Neural crest cell (in vitro differentiated cells): ENCODE measurements around the gene COMMD6. TPM values are rescaled to one million over a fixed set of nuclear protein-coding genes. Genes with fewer than 3 reads are reported as not detected.

Source experiments
- DNase-seq: peaks from one replicate; pipeline ENCODE4 v3.0.0; 2021; ENCODE audit warnings: low read depth, mixed read lengths, low spot score
- H3K27ac Mint-ChIP-seq: one replicate; pipeline ENCODE4 v1.8.0; 2021; ENCODE audit warnings: mild to moderate bottlenecking, mixed read lengths; ENCODE audit not compliant: unreplicated experiment
- H3K27me3 Mint-ChIP-seq: 2 replicates; pipeline ENCODE4 v1.8.0; 2021; ENCODE audit warnings: low read depth, mild to moderate bottlenecking, mixed read lengths
- H3K36me3 Mint-ChIP-seq: 2 replicates; pipeline ENCODE4 v1.8.0; 2021; ENCODE audit warnings: low read depth, mild to moderate bottlenecking, mixed read lengths
- H3K4me1 Mint-ChIP-seq: 2 replicates; pipeline ENCODE4 v1.8.0; 2021; ENCODE audit warnings: mixed read lengths
- H3K4me3 Mint-ChIP-seq: one replicate; pipeline ENCODE4 v1.8.0; 2021; ENCODE audit warnings: mild to moderate bottlenecking, mixed read lengths
- H3K9me3 Mint-ChIP-seq: 2 replicates; pipeline ENCODE4 v1.8.0; 2021; ENCODE audit warnings: mixed read lengths
- CTCF ChIP-seq: fragments of 200-600 bp; sonication (generic); conservative IDR thresholded peaks from 2 replicates; pipeline ENCODE4 v1.5.0; 2021; ENCODE audit warnings: antibody characterized with exemption, mild to moderate bottlenecking
- total RNA-seq: library from RNA; stranded (reverse); gene quantifications from 2 replicates; pipeline ENCODE4 v1.2.1, GENCODE V29; 2021

The COMMD6 gene
- total RNA-seq, 1 donor from 2014 or later = 128 TPM

GRCh38 chr13:75481176-75482069 is 56.2 kb downstream of the COMMD6 start:
- TF ChIP-seq CTCF = no peak
- Mint-ChIP-seq H3K27me3 (peaks cover 22% of the 10 kb centered on the region), H3K27ac (no peak overlapping the region), H3K4me3 (peak overlapping the region; percentile 87), H3K36me3 (no peaks in the 10 kb centered on the region), H3K9me3 (no peaks in the 10 kb centered on the region), H3K4me1 (peaks cover 25% of the 10 kb centered on the region)
- DNase-seq = peak; percentile 39

DNA sequence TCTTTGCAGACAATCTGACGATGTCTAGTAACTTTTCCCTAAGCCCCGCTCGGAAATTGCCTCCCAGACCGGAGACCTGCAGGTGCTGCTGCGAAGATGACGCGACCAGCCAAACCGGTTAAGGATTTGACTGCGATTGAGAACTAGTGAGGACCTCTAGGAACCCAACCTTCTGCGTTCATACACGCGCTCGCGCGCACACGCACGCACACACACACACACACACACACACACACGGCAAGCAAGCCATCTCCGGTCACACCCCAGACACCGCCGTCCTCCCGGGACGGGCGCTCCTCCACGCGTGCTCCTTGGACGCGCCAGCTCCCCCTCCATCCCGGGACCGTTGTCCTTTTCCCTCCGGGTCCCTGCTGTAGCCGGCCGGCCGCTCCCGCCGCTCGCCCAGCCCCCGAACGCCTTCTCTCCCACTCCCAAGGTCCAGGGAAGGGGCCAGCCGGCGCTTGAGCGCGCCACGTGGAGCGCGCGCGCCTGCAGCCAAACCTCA is 56.9 kb downstream of the COMMD6 start:
- no peak for TF ChIP-seq CTCF
- no peaks in the 10 kb centered on the region for H3K36me3 Mint-ChIP-seq
- H3K9me3 Mint-ChIP-seq = no peaks in the 10 kb centered on the region
- H3K4me3 Mint-ChIP-seq = peak overlapping the region; percentile 87
- DNase-seq = peak; percentile 39
- peak overlapping the region; percentile 3 for H3K27ac Mint-ChIP-seq
- peaks cover 20% of the 10 kb centered on the region for H3K4me1 Mint-ChIP-seq
- peaks cover 22% of the 10 kb centered on the region for H3K27me3 Mint-ChIP-seq

- Mint-ChIP-seq H3K4me1 (peaks cover 11% of the 10 kb centered on the region), H3K36me3 (no peaks in the 10 kb centered on the region), H3K4me3 (peak overlapping the region; percentile 87), H3K27me3 (peaks cover 22% of the 10 kb centered on the region), H3K9me3 (no peaks in the 10 kb centered on the region), H3K27ac (no peak overlapping the region)
- no peak for TF ChIP-seq CTCF
- no peak for DNase-seq
Observed at GRCh38 chr13:75479102-75479740, 58.4 kb downstream of the COMMD6 start.

GRCh38 chr13:75478659-75479058 is 59.0 kb downstream of the COMMD6 start:
- Mint-ChIP-seq H3K27ac (no peak overlapping the region), H3K4me3 (peak overlapping the region; percentile 50), H3K4me1 (peaks cover 11% of the 10 kb centered on the region), H3K9me3 (no peaks in the 10 kb centered on the region), H3K27me3 (peaks cover 22% of the 10 kb centered on the region), H3K36me3 (no peaks in the 10 kb centered on the region)
- no peak for DNase-seq
- no peak for TF ChIP-seq CTCF

Other genes starting within 250 kb of the COMMD6 start
- 13.3 and 13.4 TPM in 2 replicates for gene TBC1D4, start 55.7 kb downstream of the COMMD6 start, total RNA-seq
- gene UCHL3, start 11.9 kb upstream of the COMMD6 start, total RNA-seq = 34.3 and 36.1 TPM in 2 replicates
- gene LMO7, start 98.5 kb upstream of the COMMD6 start, total RNA-seq = 3.5 and 4.8 TPM in 2 replicates